HG02763 (cell line): Measurements from ENCODE around the gene PHKB.
"Not testable (repeated sequence)": the region's sequence is repeated elsewhere in the genome, so short reads cannot be mapped to it uniquely, and the experiment has no call there.

Experiments used
- ATAC-seq: cut with Tn5 transposase; IDR thresholded peaks from one replicate; pipeline ENCODE4 v1.9.1; 2021; ENCODE audit warnings: mild to moderate bottlenecking, moderate library complexity; ENCODE audit not compliant: unreplicated experiment

The PHKB gene

DNA sequence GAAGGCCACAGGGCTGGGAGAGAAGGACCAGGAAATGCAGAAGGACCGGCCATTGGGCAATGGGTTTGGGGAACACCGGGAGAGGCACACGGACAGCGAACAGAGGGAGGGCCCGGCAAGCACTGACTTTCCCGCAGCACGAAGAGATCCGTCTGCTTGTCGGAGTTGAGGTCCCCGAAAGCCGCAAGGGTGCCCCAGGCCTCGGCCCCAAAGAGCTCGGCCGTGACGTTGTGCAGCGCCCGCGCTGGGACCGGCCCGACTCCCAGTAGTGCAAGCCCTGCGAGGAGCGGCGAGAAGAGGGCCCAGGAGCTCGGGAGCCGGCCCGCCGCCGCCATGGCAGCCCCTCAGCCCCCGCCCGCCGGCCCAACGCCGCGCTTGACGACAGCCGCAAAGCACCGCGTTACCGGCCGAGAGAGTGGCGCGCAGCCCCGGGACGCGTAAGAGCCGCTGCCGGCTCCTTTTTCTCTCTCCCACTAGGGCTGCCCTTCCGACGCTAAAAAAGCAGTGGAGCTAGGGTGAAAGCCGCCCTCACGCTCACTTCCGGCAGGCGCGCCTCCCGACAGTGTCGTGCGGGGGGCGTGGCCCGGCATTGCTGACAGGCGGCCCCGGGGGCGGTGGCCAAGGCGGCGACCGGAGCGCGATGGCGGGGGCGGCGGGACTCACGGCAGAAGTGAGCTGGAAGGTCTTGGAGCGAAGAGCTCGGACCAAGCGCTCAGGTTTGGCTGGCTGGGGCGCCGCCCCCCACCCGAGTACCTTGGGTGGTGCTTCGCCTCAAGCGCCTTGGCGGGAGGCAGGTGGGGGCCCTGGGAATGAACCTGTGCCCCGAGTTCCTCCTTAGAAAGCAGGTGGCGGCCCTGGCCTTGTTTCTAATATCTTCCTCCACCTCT lies at the start of gene PHKB, which contains the start of gene ITFG1:
PHKB (plus strand) TSS at position 621 of the 887 bp plus-strand sequence; CDS start at position 641, 20 bp downstream.
ITFG1 (minus strand) TSS at position 353 of the 887 bp plus-strand sequence; CDS start at position 335, 18 bp downstream.
- peak; percentile 78 for ATAC-seq

DNA sequence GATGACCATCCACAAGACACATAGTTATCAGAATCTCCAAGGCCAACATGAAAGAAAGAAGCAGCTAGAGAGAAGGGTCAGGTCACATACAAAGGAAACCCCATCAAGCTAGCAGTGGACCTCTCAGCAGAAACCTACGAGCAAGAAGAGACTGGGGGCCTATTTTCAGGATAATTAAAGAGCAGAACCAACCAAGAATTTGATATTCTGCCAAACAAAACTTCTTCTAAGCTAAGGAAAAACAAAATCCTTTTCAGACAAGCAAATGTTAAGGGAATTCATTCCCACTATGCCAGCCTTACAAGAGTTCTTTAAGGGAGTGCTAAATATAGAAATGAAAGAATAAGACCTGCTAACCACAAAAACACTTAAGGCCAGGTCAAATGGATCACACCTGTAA lies 48.1 kb upstream of the PHKB start:
- no peak for ATAC-seq

DNA sequence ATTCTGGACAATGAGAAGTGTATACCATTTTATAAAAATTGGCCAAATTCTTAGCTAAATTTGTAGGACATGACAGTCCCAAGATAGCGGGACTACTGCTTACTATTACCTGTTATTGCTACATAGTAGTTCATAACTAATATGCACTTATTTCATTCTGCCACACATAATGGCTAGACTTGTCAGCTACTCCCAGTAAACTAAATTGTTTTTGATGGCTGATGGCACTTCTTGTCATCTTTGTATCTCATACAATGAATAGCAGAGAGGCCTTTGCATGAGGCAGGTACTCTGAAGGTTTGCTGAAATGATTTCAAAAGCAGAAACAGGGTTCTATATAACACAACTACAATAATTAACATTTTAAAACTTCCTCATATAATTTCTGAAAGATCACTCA lies 44.3 kb upstream of the PHKB start:
- ATAC-seq = no peak

DNA sequence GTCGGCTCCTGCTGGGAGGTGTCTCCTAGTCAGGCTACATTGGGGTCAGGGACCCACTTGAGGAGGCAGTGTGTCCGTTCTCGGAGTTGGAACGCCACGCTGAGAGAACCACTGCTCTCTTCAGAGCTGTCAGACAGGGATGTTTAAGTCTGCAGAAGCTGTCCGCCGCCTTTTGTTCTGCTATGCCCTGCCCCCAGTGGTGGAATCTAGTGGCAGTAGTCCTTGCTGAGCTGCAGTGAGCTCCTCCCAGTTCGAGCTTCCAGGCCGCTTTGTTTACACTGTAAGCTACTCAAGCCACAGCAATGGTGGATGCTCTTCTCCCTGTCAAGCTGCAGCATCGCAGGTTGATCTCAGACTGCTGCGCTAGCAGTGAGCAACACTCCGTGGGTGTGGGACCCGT lies 36.3 kb upstream of the PHKB start:
- ATAC-seq = no peak

DNA sequence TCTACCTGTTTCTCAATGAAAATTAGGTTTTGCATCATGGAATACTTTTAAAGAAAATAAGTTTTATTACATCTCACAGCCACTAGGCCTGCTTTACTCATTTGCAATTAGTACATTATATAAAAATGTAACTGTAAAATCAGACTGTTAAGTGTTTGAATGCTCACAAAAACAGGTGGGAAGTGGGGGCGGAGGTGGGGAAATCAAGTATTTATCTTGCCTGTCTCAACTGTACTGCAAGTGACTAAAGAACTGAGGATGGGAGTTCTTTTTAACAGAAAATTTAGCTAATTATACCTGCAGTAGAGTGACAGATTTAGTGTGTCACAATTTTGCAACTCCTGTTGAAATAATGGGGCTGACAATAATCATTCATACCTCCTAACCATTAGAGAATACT lies 34.3 kb upstream of the PHKB start:
- no peak for ATAC-seq

DNA sequence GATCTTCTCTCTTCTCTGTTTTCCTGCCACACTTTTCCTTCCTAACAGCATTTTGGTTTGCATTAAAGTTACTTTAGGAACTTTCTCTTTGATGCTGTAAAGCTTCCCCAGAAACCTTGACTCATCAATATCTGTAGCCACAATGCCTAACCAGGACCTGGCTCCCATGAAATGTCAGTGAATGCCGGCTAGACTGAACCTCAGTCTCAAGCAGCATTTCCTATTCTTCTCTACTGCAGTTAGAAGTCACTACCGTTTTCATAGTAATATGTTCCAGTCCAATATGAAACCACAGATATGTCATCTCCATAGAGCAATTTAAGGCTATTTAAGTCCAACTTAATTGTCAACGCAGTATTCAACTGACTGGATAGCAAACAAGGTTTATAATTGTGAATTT lies 29.2 kb upstream of the PHKB start:
- ATAC-seq = no peak

DNA sequence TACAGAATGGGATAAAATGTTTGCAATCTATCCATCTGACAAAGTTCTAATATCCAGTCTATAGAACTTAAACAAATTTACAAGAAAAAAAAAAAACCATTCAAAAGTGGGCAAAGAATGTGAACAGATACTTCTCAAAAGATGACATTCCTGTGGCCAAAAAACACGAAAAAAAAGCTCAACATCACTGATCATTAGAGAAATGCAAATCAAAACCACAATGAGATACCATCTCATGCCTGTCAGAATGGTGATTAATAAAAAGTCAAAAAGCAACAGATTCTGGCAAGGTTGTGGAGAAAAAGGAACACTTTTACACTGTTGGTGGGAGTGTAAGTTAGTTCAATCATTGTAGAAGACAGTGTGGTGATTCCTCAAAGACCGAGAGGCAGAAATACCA lies 26.9 kb upstream of the PHKB start:
- ATAC-seq = not testable (repeated sequence)

DNA sequence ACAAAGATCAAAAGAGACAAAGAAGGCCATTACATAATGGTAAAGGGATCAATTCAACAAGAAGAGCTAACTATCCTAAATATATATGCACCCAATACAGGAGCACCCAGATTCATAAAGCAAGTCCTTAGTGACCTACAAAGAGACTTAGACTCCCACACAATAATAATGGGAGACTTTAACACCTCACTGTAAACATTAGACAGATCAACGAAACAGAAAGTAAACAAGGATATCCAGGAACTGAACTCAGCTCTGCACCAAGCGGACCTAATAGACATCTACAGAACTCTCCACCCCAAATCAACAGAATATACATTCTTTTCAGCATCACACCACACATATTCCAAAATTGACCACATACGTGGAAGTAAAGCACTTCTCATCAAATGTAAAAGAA lies 21.1 kb upstream of the PHKB start:
- ATAC-seq = not testable (repeated sequence)

DNA sequence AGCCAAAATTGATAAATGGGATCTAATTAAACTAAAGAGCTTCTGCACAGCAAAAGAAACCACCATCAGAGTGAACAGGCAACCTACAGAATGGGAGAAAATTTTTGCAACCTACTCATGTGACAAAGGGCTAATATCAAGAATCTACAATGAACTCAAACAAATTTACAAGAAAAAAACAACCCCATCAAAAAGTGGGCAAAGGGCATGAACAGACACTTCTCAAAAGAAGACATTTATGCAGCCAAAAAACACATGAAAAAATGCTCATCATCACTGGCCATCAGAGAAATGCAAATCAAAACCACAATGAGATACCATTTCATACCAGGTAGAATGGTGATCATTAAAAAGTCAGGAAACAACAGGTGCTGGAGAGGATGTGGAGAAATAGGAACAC lies 18.2 kb upstream of the PHKB start:
- not testable (repeated sequence) for ATAC-seq

DNA sequence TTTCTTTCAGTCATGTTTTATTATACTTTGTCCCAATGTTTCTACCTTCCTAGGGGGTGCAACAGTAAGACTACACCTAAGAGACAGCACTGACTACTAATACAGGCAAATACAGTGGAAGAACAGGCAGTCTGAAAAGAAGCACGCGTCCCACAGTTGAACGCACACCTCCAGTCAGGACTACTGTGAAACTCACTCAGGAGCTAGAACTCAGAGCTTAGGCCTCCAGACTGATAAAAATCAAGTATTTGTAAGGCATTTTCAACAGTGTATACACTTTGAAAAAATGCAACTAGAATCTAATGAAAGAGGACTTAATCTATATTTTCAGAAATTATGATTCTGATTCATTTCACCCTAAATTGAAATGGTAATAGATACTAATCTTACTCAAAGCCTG lies 14.7 kb upstream of the PHKB start:
- no peak for ATAC-seq

DNA sequence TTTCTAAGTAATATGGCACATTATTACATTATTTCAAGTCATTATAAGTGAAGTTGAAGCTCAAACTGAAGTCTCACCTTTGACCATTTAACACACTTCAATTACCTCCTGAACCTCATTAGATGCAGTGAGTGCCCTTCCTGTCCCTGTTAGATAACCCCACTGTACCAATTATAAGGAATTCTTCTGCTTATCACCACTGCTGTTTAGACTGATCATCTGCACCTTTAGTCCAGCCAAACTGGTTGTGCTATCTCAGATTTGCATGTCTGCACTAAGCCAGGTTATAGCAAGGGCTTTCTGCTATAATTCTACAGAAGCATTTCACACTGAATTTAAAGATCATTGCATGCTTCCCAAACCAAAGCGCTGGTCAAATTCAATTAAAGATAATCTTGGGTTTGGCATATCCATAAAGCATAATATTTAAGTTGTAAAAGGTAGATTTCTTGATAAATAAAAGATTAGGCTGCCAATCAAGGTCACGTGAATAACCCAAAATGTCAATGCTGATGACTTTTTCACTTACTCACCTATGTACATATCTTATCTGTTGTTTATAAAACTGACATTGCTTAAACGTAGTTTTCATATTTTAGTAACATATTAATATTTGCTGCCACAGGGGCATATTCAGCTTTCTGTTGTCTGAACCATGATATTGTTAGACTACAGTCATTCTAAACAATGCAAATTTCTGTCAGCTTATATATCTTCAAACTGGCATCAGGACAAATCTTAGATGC lies 12.1 kb upstream of the PHKB start:
- no peak for ATAC-seq

DNA sequence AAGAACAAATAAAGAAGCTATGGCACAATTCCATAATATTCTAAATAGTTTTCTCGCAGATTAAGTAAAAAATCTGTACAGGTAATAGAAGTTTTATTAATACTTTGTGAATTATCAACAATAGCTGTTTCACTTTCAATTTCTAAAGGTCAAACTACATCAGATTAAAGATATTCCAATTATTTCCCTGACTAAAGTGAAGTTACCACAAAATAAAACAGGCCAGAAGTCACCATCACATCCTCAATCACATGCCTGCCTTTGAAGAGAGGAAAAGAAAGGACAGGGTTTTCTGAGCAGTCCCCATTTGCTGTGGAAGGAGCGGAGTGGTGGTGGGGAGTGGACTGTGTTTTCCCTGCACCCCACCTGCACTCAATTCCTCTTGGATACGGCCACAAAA lies 11.3 kb upstream of the PHKB start:
- ATAC-seq = no peak

DNA sequence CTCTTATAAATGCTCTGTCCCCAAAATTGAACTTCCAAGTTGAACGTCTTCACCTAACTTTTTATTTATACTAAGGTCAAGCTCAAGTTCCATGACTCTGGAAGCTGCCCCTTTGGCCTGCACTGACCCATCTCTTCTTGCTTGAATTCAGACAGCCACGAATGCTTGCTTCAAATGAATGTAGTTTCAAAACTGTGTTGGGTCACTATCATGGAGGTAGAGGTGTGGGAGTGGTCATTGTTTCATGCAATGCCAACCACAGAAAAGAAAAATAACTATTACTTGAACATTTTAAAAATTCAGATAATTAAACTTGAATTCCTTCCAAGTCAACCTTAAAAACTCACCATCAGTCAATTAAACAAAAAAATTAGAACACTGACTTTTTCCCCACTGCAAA lies 2.8 kb upstream of the PHKB start:
- ATAC-seq = no peak

DNA sequence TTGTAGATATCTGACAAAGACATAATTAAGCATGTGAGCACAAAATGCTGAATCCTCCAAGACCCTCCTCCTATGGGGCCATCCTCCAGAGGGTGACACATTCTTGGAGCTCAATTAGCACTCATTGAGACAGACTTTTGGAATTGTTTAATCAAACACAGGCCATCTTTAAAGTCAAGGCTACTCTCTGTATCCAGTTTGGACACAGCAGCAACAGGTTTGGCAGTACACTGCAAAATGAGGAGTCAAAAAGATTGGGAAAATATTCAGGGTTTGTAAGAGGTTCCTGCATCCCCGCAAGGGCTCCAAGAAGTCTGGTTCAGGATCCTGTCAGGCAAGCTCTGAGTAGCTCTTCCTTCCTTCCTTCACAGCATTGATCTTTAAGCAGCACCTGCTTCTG lies 1.5 kb upstream of the PHKB start:
- no peak for ATAC-seq

DNA sequence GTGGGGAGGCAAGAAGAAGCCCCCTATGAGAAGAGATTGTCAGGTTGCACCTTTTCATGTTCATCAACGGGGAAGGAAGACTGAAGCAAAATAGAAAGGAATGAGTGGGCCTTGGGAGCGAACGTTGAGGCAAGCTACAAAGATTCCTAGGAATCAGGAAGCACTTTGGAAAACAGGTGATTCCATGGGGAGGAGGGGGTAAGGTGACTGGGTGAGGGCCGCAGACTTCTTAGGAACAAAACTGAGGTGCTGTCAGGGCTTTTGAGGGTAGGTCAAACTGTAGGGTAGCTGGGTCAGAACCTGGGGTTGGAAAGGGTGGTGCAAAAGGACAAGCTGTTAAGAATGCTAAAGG lies 796 bp upstream of the PHKB start:
- no peak for ATAC-seq

DNA sequence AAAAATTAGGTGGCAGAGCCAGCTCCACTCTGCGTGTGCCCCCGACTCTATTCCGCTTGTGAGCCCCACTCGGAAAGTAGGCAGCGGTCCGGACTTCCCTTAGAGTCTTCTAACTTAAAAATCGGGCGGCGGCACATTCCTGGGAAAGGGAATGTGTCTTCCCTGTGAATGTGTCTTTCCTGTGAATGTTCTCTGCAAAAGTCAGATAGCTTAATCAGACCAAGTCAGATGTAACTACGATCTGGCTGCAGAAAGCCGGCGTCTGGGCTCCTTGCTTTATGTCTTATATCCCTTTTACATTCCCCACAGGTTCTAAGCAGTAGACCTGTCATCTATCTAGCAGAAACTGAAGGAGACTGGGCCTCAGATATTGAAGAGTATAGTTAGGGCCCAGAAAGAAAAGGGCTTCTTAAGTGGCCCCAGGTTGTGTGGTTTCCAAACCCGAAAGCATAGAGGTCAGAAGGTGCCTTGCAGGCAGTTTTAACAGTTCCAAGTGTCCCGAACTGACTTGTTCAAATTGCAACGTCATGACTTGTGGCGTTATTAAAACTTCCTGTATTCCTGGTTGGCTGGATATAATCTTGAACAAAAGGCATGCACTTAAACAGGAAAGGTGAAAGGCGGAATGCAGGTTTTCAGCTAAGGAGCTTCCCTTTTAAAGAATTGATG lies 601 bp downstream of the PHKB start:
- no peak for ATAC-seq

DNA sequence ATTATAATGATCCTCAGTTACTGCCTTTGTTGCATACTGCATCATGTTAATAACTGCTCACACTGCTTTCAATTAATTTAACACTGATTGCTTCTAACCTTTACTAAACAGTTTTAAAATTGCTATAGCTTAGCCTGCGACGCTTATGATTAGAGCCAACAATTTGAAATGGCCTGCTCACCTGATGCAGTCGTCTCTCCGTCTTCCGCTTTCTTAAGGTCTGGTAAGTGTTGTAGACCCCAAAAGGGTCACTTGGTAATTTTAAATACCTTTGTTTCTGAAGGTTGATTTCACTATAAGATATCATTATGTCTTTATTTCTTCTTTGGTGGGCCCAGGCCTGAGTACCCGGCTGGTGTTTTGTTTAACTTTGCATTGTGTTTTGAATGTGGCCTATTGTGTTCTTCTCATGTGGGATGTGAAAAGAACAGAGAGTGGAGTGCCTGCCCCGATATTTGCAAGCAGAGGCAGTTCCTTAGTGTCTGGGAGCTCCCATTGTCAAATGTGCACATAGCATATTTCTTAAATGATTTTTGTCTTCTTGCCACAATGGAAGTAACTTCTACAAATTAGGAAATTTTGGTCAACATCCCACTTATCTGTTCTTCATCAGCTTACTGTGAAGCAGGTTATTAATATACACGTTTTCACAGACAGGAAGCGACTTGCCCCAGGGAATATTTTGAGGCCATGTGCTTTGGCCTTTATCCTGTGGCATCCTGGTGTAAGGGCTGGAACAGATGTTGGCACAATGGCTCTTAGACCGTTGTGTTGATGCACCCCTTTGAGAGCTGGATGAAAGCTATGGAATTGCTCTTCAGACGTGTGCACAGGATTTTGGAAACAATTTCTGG lies 2.9 kb downstream of the PHKB start:
- no peak for ATAC-seq

DNA sequence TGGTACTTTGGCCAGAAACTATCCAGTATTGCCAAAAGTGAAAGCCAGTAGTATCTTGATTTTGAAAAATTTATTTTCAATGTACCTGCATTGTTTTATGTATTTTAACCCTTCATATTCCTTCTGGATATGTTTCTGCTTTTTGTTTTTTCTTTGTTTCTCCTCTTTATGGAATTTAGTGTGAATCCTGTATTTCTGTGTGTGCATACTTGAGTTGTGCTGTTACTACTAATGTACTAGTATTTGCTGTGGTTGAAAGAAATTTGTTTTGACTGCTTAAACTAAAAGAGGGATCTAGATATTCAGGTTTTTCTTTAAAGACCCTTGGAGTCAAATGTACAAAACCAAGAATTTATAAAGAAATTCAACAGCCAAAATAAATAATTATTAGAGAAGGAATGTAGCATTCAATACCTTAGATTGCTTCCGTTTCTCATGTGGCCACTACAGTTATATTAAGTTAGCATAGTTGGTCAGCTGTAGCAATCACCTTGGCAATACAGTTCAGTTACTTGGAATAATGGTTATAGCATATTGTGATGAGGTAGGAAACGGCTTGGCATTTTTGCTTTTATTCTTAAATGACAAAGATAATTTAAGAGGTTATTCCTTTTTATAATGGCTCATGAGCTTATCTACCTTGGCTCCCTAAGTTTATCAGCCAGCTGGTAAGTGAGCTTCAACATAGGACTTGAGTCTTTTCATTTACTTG lies 4.9 kb downstream of the PHKB start:
- no peak for ATAC-seq

DNA sequence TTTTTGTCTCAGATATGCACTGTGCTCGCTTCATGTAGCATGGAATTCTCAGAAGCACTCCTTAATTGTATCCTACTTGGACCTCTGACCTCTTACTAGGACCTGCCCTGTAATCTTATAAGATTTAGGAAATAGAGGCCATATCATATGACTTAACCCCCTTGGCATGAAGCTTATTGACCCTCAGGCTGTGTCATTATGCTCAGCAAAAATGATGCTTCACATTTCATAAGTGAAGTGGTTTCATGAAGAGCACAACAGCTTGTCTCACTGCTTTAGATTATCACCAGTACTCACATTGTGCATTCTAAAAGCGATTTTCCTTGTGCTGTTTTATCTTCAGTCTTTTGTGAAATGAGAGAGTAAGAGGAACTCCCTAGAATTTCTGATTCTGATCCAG lies 6.4 kb downstream of the PHKB start:
- no peak for ATAC-seq

DNA sequence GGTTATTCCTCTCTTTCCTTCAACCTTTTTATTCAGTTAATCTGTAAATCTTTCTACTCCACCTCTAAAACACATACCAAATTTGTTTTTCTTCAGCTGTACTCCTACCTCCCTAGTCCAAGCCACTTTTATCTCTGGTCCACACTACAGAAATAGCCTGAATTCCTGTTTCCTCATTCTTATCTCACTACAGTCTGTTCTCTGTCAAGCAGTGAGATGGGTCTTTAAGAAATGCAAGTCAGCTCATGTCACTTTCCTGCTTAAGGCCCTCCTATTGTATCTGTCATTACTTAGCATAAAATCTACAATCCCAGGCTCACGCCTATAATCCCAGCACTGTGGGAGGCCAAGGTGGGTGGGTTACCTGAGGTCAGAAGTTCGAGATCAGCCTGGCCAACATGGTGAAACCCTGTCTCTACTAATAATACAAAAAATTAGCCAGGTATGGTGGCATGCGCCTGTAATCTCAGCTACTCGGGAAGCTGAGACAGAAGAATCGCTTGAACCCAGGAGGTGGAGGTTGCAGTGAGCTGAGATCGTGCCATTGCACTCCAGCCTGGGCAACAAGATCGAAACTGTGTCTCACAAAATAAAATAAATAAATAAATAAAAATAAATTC lies 7.0 kb downstream of the PHKB start:
- not testable (repeated sequence) for ATAC-seq
